Panc1 (cell line): ENCODE data around the gene RBFA. TPM values are rescaled to one million over a fixed set of nuclear protein-coding genes. Genes with fewer than 3 reads are reported as not detected.

Experiments used
- total RNA-seq: library from RNA; stranded (reverse); gene quantifications from one replicate; pipeline ENCODE4 v1.2.1, GENCODE V29; 2021; ENCODE audit not compliant: unreplicated experiment

Gene RBFA
- total RNA-seq, 1 experiment from 2014 or later: 83.1 TPM

Other genes starting within 250 kb of the RBFA start
- not detected for gene KCNG2, start 236.5 kb upstream of the RBFA start, total RNA-seq
- gene SLC66A2, start 82.8 kb upstream of the RBFA start, total RNA-seq: 92.5 TPM
- gene HSBP1L1, start 69.8 kb upstream of the RBFA start, total RNA-seq: 45.4 TPM
- 416 TPM for gene TXNL4A, start 45.9 kb upstream of the RBFA start, total RNA-seq
- 40.5 TPM for gene ADNP2, start 74.8 kb downstream of the RBFA start, total RNA-seq
- gene PARD6G, start 213.1 kb downstream of the RBFA start, total RNA-seq: 5.2 TPM